ENCODE measurements around the gene ARID3B. TPM values are rescaled to one million over a fixed set of nuclear protein-coding genes. Genes with fewer than 3 reads are reported as not detected.
A peak's percentile ranks its signal among the peaks of the same experiment; 100 is the strongest.

The ARID3B gene
- total and polyA plus RNA-seq, 2 of the 13 experiments (the other 11 are each of a cell fraction or from before 2014, with no cell fraction given) = 5.3 to 12.8 TPM

- no peak for TF ChIP-seq ZNF547 (CRISPR knock-in tag; IDR thresholded peaks at IDR 0.05)
- TF ChIP-seq ZNF7 (CRISPR knock-in tag; IDR thresholded peaks at IDR 0.05) = no peak
- no peak for TF ChIP-seq ZNF136 (CRISPR knock-in tag; IDR thresholded peaks at IDR 0.05; ENCODE audit: low read depth)
- no peak for TF ChIP-seq ZNF883 (CRISPR knock-in tag; IDR thresholded peaks at IDR 0.05; ENCODE audit: not compliant biosample characterization)
- no peak for TF ChIP-seq ZNF652 (CRISPR knock-in tag; IDR thresholded peaks at IDR 0.05; ENCODE audit: borderline replicate concordance, low read depth)
- no peak for TF ChIP-seq SP1 (IDR thresholded peaks at IDR 0.05)
- no peak for TF ChIP-seq SP1 (CRISPR knock-in tag; IDR thresholded peaks at IDR 0.05)
- no peak for TF ChIP-seq ELK4 (CRISPR knock-in tag; IDR thresholded peaks at IDR 0.05; ENCODE audit: borderline replicate concordance)
- no peak for TF ChIP-seq E2F5 (CRISPR knock-in tag; conservative IDR thresholded peaks at IDR 0.05)
- TF ChIP-seq ARHGAP35 (CRISPR knock-in tag; IDR thresholded peaks at IDR 0.05; ENCODE audit: borderline replicate concordance) = no peak
- no peak for TF ChIP-seq SOX6 (IDR thresholded peaks at IDR 0.05)
- TF ChIP-seq SOX6 (CRISPR knock-in tag; IDR thresholded peaks at IDR 0.05) = no peak
- no peak for TF ChIP-seq NR2F6 (IDR thresholded peaks at IDR 0.05)
- peak; percentile 43; the same call in 1 of the 2 replicates for TF ChIP-seq NR2F6 (CRISPR knock-in tag; IDR thresholded peaks at IDR 0.05)
- no peak for TF ChIP-seq ZNF597 (CRISPR knock-in tag; IDR thresholded peaks at IDR 0.05)
- 0 out of 2 replicates have a peak, but pooled peaks have one; percentile 34 for TF ChIP-seq ZNF205 (CRISPR knock-in tag; IDR thresholded peaks at IDR 0.05)
- TF ChIP-seq SNAPC2 (CRISPR knock-in tag; IDR thresholded peaks at IDR 0.05) = no peak
- peak; percentile 71; the same call in 1 of the 2 replicates for TF ChIP-seq AKAP8 (CRISPR knock-in tag; IDR thresholded peaks at IDR 0.05)
- TF ChIP-seq XRCC5 (optimal IDR thresholded peaks at IDR 0.05; ENCODE audit: low read length) = peak; percentile 97
- no peak for TF ChIP-seq ZNF629 (CRISPR knock-in tag; conservative IDR thresholded peaks at IDR 0.05)
- TF ChIP-seq ZFYVE20 (CRISPR knock-in tag; IDR thresholded peaks at IDR 0.05; ENCODE audit: borderline replicate concordance, low read depth) = no peak
- no peak for TF ChIP-seq TAF1 (CRISPR knock-in tag; IDR thresholded peaks at IDR 0.05)
- no peak for TF ChIP-seq CENPX (CRISPR knock-in tag; IDR thresholded peaks at IDR 0.05)
- TF ChIP-seq PITX1 (CRISPR knock-in tag; IDR thresholded peaks at IDR 0.05) = no peak
- TF ChIP-seq SP5 (CRISPR knock-in tag; IDR thresholded peaks at IDR 0.05; ENCODE audit: borderline replicate concordance, low read depth) = no peak
- no peak for TF ChIP-seq JUNB (CRISPR knock-in tag; IDR thresholded peaks at IDR 0.05; ENCODE audit: borderline replicate concordance)
- peak; percentile 48; the same call in 1 of the 2 replicates for TF ChIP-seq SALL1 (CRISPR knock-in tag; IDR thresholded peaks at IDR 0.05)
- no peak for TF ChIP-seq FLYWCH1 (CRISPR knock-in tag; IDR thresholded peaks at IDR 0.05)
- no peak for TF ChIP-seq ZFP37 (CRISPR knock-in tag; IDR thresholded peaks at IDR 0.05; ENCODE audit: borderline replicate concordance)
Measured at GRCh38 chr15:74620636-74621545, 79.9 kb downstream of the ARID3B start (continued).

Measured in HepG2 (cell line).